Measurements from ENCODE around the gene SLC5A1. TPM values are rescaled to one million over a fixed set of nuclear protein-coding genes. Genes with fewer than 3 reads are reported as not detected.
"Not testable (repeated sequence)": the region's sequence is repeated elsewhere in the genome, so short reads cannot be mapped to it uniquely, and the experiment has no call there.

The SLC5A1 gene
- total and polyA plus RNA-seq, 2 donors from 2014 or later = 1.0 to 3.0 TPM

DNA sequence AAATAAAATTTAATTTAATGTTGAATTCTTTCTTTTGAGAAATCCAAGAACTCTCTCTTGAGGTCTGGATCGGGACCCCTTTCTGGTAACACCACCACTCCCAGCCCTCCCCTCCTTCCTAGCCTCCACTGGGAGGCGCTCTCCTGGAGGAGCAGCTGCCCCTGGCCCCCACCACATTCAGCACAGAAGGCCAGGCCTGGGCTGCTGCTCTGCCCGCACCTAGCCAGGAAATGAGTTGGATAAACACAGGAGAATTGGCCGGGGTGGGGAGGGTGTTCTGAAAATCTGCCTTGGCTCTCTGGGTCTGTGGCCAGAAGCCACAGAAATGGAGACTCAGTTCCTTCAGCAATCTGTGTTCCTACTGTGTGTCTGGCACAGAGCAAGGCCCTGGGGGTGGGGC is 84.8 kb downstream of the SLC5A1 start:
- TF ChIP-seq, protein P1, sequence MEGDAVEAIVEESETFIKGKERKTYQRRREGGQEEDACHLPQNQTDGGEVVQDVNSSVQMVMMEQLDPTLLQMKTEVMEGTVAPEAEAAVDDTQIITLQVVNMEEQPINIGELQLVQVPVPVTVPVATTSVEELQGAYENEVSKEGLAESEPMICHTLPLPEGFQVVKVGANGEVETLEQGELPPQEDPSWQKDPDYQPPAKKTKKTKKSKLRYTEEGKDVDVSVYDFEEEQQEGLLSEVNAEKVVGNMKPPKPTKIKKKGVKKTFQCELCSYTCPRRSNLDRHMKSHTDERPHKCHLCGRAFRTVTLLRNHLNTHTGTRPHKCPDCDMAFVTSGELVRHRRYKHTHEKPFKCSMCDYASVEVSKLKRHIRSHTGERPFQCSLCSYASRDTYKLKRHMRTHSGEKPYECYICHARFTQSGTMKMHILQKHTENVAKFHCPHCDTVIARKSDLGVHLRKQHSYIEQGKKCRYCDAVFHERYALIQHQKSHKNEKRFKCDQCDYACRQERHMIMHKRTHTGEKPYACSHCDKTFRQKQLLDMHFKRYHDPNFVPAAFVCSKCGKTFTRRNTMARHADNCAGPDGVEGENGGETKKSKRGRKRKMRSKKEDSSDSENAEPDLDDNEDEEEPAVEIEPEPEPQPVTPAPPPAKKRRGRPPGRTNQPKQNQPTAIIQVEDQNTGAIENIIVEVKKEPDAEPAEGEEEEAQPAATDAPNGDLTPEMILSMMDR (IDR thresholded peaks at IDR 0.05; ENCODE audit: borderline replicate concordance, extremely low read depth, insufficient read depth) = no peak

DNA sequence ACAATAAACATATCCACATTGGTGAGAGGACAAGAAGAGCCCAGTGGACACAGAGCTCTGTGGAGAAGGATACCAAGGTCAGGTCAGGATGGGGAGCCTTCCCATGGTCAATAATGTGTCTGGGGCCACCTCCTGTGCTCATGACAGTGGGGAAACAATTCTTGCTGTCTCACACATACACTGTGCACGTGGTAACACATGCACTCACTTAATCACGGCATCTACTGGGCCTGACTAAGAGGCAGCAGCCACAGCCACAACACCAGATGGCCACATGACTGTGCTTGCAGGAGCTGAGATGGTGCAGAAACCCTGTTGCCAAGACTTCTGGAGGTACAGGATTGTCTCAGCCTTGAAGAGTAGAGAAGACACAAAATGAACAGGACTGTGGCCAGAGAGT is 87.4 kb downstream of the SLC5A1 start:
- H3K4me3 ChIP-seq (ENCODE audit: low read length in 3 of 3) = no peak overlapping the region
- TF ChIP-seq, protein P1 (IDR thresholded peaks at IDR 0.05; ENCODE audit: borderline replicate concordance, extremely low read depth, insufficient read depth) = no peak
- H3K36me3 ChIP-seq (ENCODE audit: control insufficient read depth in 2 of 3, insufficient read depth in 3 of 3, low read length in 3 of 3) = no peaks in the 10 kb centered on the region
- FAIRE-seq (no peak), DNase-seq (no peak)
- no peaks in the 10 kb centered on the region for H3K4me1 ChIP-seq (ENCODE audit: control insufficient read depth in 2 of 3, insufficient read depth in 2 of 3, low read depth in 1 of 3, low read length in 3 of 3)
- intact Hi-C loops (cut with DNase I) = no loop called here
- no peaks in the 10 kb centered on the region for H3K9me3 ChIP-seq (ENCODE audit: control insufficient read depth in 2 of 3, insufficient read depth in 1 of 3, low read length in 3 of 3)
- no peak overlapping the region for H3K9ac ChIP-seq (ENCODE audit: low read length in 3 of 3)
- H3K27ac ChIP-seq (ENCODE audit: low read depth in 2 of 2, low read length in 2 of 2) = no peak overlapping the region
- H3K27me3 ChIP-seq (ENCODE audit: control insufficient read depth, insufficient read depth, low read length) = no peaks in the 10 kb centered on the region

More for the DNA sequence above, 84.8 kb downstream of the SLC5A1 start:
- Histone ChIP-seq H3K9ac (ENCODE audit: low read length in 3 of 3) (no peak overlapping the region), H3K4me3 (ENCODE audit: low read length in 3 of 3) (no peak overlapping the region), H3K27me3 (ENCODE audit: control insufficient read depth, insufficient read depth, low read length) (no peaks in the 10 kb centered on the region), H3K9me3 (ENCODE audit: control insufficient read depth in 2 of 3, insufficient read depth in 1 of 3, low read length in 3 of 3) (no peaks in the 10 kb centered on the region), H3K27ac (ENCODE audit: low read depth in 2 of 2, low read length in 2 of 2) (no peak overlapping the region), H3K36me3 (ENCODE audit: control insufficient read depth in 2 of 3, insufficient read depth in 3 of 3, low read length in 3 of 3) (no peaks in the 10 kb centered on the region), H3K4me1 (ENCODE audit: control insufficient read depth in 2 of 3, insufficient read depth in 2 of 3, low read depth in 1 of 3, low read length in 3 of 3) (no peaks in the 10 kb centered on the region)
- FAIRE-seq (no peak), DNase-seq (no peak)
- intact Hi-C loops (cut with DNase I) = no loop called here

DNA sequence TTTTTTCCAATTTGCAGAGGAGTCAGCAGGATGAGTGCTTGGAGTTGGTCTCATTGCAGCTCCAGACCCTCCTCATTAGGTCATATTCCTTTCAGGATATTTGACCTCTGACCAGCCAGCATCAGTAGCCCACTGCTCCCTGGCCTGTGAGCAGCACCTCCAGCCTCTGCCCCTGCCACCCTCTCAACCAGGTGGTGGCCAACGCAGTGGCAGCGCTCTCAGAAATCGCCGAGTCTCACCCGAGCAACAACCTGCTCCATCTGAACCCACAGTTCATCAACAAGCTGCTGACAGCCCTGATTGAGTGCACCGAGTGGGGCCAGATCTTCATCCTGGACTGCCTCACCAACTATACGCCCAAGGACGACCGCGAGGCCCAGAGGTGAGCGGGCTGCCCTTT is 89.1 kb downstream of the SLC5A1 start:
- intact Hi-C loops (cut with DNase I) = no loop called here
- TF ChIP-seq, protein P1 (IDR thresholded peaks at IDR 0.05; ENCODE audit: borderline replicate concordance, extremely low read depth, insufficient read depth) = no peak
- H3K36me3 ChIP-seq (ENCODE audit: control insufficient read depth in 2 of 3, insufficient read depth in 3 of 3, low read length in 3 of 3) = no peaks in the 10 kb centered on the region
- FAIRE-seq (no peak), DNase-seq (no peak)
- no peaks in the 10 kb centered on the region for H3K27me3 ChIP-seq (ENCODE audit: control insufficient read depth, insufficient read depth, low read length)
- H3K27ac ChIP-seq (ENCODE audit: low read depth in 2 of 2, low read length in 2 of 2) = no peak overlapping the region
- H3K4me1 ChIP-seq (ENCODE audit: control insufficient read depth in 2 of 3, insufficient read depth in 2 of 3, low read depth in 1 of 3, low read length in 3 of 3) = no peaks in the 10 kb centered on the region
- no peak overlapping the region for H3K9ac ChIP-seq (ENCODE audit: low read length in 3 of 3)
- H3K9me3 ChIP-seq (ENCODE audit: control insufficient read depth in 2 of 3, insufficient read depth in 1 of 3, low read length in 3 of 3) = no peaks in the 10 kb centered on the region
- no peak overlapping the region for H3K4me3 ChIP-seq (ENCODE audit: low read length in 3 of 3)

DNA sequence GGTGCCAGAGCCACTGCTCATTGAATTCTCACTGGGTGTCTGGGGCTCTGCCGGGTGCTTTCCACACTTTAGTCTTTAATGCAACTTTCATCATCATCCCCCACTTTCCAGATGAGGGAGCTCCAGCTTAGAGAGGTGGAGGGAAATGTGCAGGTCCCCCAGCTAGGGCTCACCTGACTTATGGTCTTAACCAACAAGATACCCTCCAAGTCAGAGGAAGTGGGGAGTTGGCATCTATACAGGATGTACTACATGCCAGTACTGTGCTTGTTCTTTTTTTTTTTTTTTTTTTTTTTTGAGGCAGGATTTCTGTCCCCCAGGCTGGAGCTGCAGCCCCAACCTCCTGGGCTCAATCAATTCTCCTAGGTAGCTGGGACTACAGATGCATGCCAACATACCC is 89.7 kb downstream of the SLC5A1 start:
- H3K9ac ChIP-seq (ENCODE audit: low read length in 3 of 3) = no peak overlapping the region
- no peak for DNase-seq
- intact Hi-C loops (cut with DNase I) = no loop called here
- H3K27ac ChIP-seq (ENCODE audit: low read depth in 2 of 2, low read length in 2 of 2) = no peak overlapping the region
- no peak for FAIRE-seq
- H3K4me1 ChIP-seq (ENCODE audit: control insufficient read depth in 2 of 3, insufficient read depth in 2 of 3, low read depth in 1 of 3, low read length in 3 of 3) = no peaks in the 10 kb centered on the region
- H3K27me3 ChIP-seq (ENCODE audit: control insufficient read depth, insufficient read depth, low read length) = no peaks in the 10 kb centered on the region
- H3K36me3 ChIP-seq (ENCODE audit: control insufficient read depth in 2 of 3, insufficient read depth in 3 of 3, low read length in 3 of 3) = no peaks in the 10 kb centered on the region
- TF ChIP-seq, protein P1 (IDR thresholded peaks at IDR 0.05; ENCODE audit: borderline replicate concordance, extremely low read depth, insufficient read depth) = no peak
- no peak overlapping the region for H3K4me3 ChIP-seq (ENCODE audit: low read length in 3 of 3)
- H3K9me3 ChIP-seq (ENCODE audit: control insufficient read depth in 2 of 3, insufficient read depth in 1 of 3, low read length in 3 of 3) = no peaks in the 10 kb centered on the region

DNA sequence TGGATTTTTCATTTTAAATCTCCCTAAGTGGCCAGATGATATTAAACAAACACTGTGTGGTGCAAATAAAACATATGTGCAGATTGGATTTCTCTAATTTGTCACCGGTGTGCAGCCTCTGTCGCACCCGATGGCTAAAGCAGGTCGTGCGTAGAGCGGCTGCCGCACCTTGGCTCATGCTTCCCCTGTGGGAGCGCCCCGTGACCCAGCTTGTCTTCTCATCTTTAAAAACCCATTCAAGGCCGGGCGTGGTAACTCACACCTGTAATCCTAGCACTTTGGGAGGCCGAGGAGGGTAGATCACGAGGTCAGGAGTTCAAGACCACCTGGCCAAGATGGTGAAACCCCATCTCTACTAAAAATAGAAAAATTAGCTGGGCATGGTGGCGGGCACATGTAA is 91.7 kb downstream of the SLC5A1 start:
- DNase-seq; H3K27me3 ChIP-seq (ENCODE audit: control insufficient read depth, insufficient read depth, low read length); FAIRE-seq; H3K4me1 ChIP-seq (ENCODE audit: control insufficient read depth in 2 of 3, insufficient read depth in 2 of 3, low read depth in 1 of 3, low read length in 3 of 3); H3K4me3 ChIP-seq (ENCODE audit: low read length in 3 of 3); H3K9ac ChIP-seq (ENCODE audit: low read length in 3 of 3); intact Hi-C loops (cut with DNase I); H3K27ac ChIP-seq (ENCODE audit: low read depth in 2 of 2, low read length in 2 of 2); H3K36me3 ChIP-seq (ENCODE audit: control insufficient read depth in 2 of 3, insufficient read depth in 3 of 3, low read length in 3 of 3); H3K9me3 ChIP-seq (ENCODE audit: control insufficient read depth in 2 of 3, insufficient read depth in 1 of 3, low read length in 3 of 3): not testable (repeated sequence)

DNA sequence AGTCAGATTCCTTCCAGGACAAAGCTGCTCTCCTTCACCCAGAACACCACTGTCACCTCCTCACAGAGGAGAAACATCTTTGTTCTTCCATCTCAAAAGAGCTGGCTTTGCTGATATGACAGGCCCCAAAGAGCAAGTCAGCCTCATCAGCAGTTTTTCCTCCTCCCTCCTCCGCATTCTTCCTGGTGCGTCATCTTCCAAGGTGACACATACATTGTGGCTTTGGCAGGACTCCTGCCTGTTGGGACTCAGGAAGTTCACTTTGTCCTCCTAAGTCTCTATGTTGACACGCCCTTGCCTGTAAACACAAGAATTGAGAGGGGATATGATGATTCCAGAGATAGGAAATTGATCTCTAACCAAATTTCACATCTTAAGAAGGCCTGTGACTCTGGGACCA is 92.9 kb downstream of the SLC5A1 start:
- H3K4me3 ChIP-seq (ENCODE audit: low read length in 3 of 3); DNase-seq; H3K4me1 ChIP-seq (ENCODE audit: control insufficient read depth in 2 of 3, insufficient read depth in 2 of 3, low read depth in 1 of 3, low read length in 3 of 3); intact Hi-C loops (cut with DNase I); H3K9me3 ChIP-seq (ENCODE audit: control insufficient read depth in 2 of 3, insufficient read depth in 1 of 3, low read length in 3 of 3); H3K36me3 ChIP-seq (ENCODE audit: control insufficient read depth in 2 of 3, insufficient read depth in 3 of 3, low read length in 3 of 3); FAIRE-seq; H3K9ac ChIP-seq (ENCODE audit: low read length in 3 of 3); H3K27ac ChIP-seq (ENCODE audit: low read depth in 2 of 2, low read length in 2 of 2); H3K27me3 ChIP-seq (ENCODE audit: control insufficient read depth, insufficient read depth, low read length): not testable (repeated sequence)
